Pancreas (tissue), 10 donors: ENCODE measurements around the gene ERAP2. TPM values are rescaled to one million over a fixed set of nuclear protein-coding genes. Genes with fewer than 3 reads are reported as not detected.

Experiments used
- ATAC-seq, 4 donors: fragments of 200-7000 bp; cut with Tn5 transposase; one replicate each; pipeline versions ENCODE4 v1.8.0 to v1.9.1; 2020; ENCODE audit warnings: mild to moderate bottlenecking in 4 of 4, moderate library complexity in 4 of 4
- DNase-seq, 6 donors: peaks; one replicate each; pipeline ENCODE4 v3.0.0-alpha.2; 2020
- FAIRE-seq: peaks from 2 replicates; lab custom pipeline; 2012; peaks lifted over from hg19 to GRCh38; lab: Jason Lieb, UNC
- H3K27ac ChIP-seq, 4 donors: fragments of 200-600 bp; sonication (generic); 1 replicate in 3 of 4; 2 replicates in 1 of 4; pipeline versions ENCODE4 v1.5.0 to v1.8.0; 2020
- H3K27me3 ChIP-seq, 4 donors: fragments of 200-600 bp; one replicate each; pipeline ENCODE4 v1.8.0; 2021
- H3K36me3 ChIP-seq, 3 donors: fragments of 200-600 bp; sonication (generic) in 1 of 3; one replicate each; pipeline versions ENCODE4 v1.5.0 to v1.8.0; 2020 to 2021
- H3K4me1 ChIP-seq, 3 donors: fragments of 200-600 bp; one replicate each; pipeline ENCODE4 v1.8.0; 2021
- H3K4me3 ChIP-seq, 4 donors: fragments of 200-600 bp; sonication (generic) in 2 of 4; one replicate each; pipeline versions ENCODE4 v1.5.0 to v1.8.0; 2020 to 2021
- H3K9me3 ChIP-seq, 4 donors: fragments of 200-600 bp; one replicate each; pipeline ENCODE4 v1.8.0; 2021
- CTCF ChIP-seq, 4 donors: fragments of 200-600 bp; sonication (generic) in 3 of 4; IDR thresholded peaks; one replicate each; pipeline versions ENCODE4 v1.5.0 to v1.8.0; 2021; ENCODE audit warnings: antibody characterized with exemption in 4 of 4
- WGBS, 2 donors: extraction: QIAGEN DNeasy Blood & Tissue Kit; methylation state at CpG; one replicate each; pipeline ENCODE4 v1.1.7; 2013; 5-methylcytosine and 5-hydroxymethylcytosine counted together
- intact Hi-C, 3 donors: fragments of 100-400 bp; cut with DNase I; formaldehyde crosslinking; loops; one replicate each; pipeline versions ENCODE4 v1.11.1 to v1.14.2; 2022
- polyA plus RNA-seq, 2 donors: library from polyadenylated mRNA; stranded (reverse); fragments of 200-250 nt; gene quantifications; one replicate each; pipeline ENCODE4 v1.2.3, GENCODE V29; 2013
- total RNA-seq, 6 donors: library from RNA; stranded (reverse); fragmentation: NEBNext Ultra II Directional in 4 of 6; extraction: Animal tissue kit (Norgen Biotek cat#: 25700) in 4 of 6; gene quantifications; one replicate each; pipeline versions ENCODE4 v1.2.1 to v1.2.4, GENCODE V29; 2021 to 2023
- donor health status: healthy with polysubstance abuse.
- donor health status: DM: no; HTN: no; CAD: no; lungs with moderate emphysema.
- donor health status: DM: no; HTN: no; CAD: no.
- donor health status: control.
- donor health status: control.
- donor health status: Bipolar disorder and iron deficiency.
- donor health status: DM: yes; HTN: yes; CAD: no.
- donor health status: DM: no; HTN: no; CAD: no.
- donor health status: DM: no; HTN: no; CAD: no.
- donor health status: DM: yes; HTN: yes; CAD: no.

ERAP2 gene
- total and polyA plus RNA-seq, 8 donors: 0.22 to 9.3 (median 1.4) TPM

GRCh38 chr5:96901841-96902240 lies 25.5 kb downstream of the ERAP2 start:
- ATAC-seq (no peak), DNase-seq (no peak), FAIRE-seq (no peak)
- Histone ChIP-seq H3K4me1 (no peaks in the 10 kb centered on the region), H3K27me3 (no peaks in the 10 kb centered on the region), H3K36me3 (no peaks in the 10 kb centered on the region), H3K27ac (no peak overlapping the region), H3K9me3 (no peaks in the 10 kb centered on the region), H3K4me3 (no peak overlapping the region)
- TF ChIP-seq CTCF (IDR thresholded peaks at IDR 0.05): no peak
- intact Hi-C loops: no loop called here
- 82 to 90% methylated on average over 1 of the region's 1 CpG for WGBS, 2 donors

GRCh38 chr5:96902876-96903275 lies 26.6 kb downstream of the ERAP2 start:
- TF ChIP-seq CTCF (IDR thresholded peaks at IDR 0.05): no peak
- Histone ChIP-seq H3K36me3 (no peaks in the 10 kb centered on the region), H3K27me3 (no peaks in the 10 kb centered on the region), H3K9me3 (no peaks in the 10 kb centered on the region), H3K4me1 (no peaks in the 10 kb centered on the region), H3K27ac (no peak overlapping the region), H3K4me3 (no peak overlapping the region)
- no peak for DNase-seq
- no peak for ATAC-seq
- FAIRE-seq: no peak
- WGBS, 2 donors: 93 to 95% methylated on average over 3 of the region's 3 CpGs
- intact Hi-C loops: no loop called here

GRCh38 chr5:96903300-96903699 lies 27.0 kb downstream of the ERAP2 start:
- Histone ChIP-seq H3K36me3 (no peaks in the 10 kb centered on the region), H3K27me3 (no peaks in the 10 kb centered on the region), H3K27ac (no peak overlapping the region), H3K4me1 (no peaks in the 10 kb centered on the region), H3K4me3 (no peak overlapping the region), H3K9me3 (no peaks in the 10 kb centered on the region)
- DNase-seq: no peak
- no peak for TF ChIP-seq CTCF (IDR thresholded peaks at IDR 0.05)
- intact Hi-C loops: no loop called here
- ATAC-seq: no peak
- no peak for FAIRE-seq
- 95 to 97% methylated on average over 2 of the region's 2 CpGs for WGBS, 2 donors

- no peaks in the 10 kb centered on the region for H3K9me3 ChIP-seq
- FAIRE-seq (peak; percentile 34), ATAC-seq (no peak), DNase-seq (no peak)
- no peaks in the 10 kb centered on the region for H3K27me3 ChIP-seq
- no peak overlapping the region for H3K27ac ChIP-seq
- peaks cover 0 to under 1% (median 0%) of the 10 kb centered on the region in 3 donors for H3K36me3 ChIP-seq
- TF ChIP-seq CTCF (IDR thresholded peaks at IDR 0.05): no peak
- intact Hi-C loops: no loop called here
- 84 to 86% methylated on average over 3 of the region's 3 CpGs for WGBS, 2 donors
- H3K4me1 ChIP-seq: no peaks in the 10 kb centered on the region
- no peak overlapping the region for H3K4me3 ChIP-seq
Measured at GRCh38 chr5:96904054-96904931, 28.0 kb downstream of the ERAP2 start.

- H3K27ac ChIP-seq: no peak overlapping the region
- no peak for TF ChIP-seq CTCF (IDR thresholded peaks at IDR 0.05)
- no peaks in the 10 kb centered on the region for H3K4me1 ChIP-seq
- DNase-seq (no peak), ATAC-seq (no peak), FAIRE-seq (no peak)
- H3K36me3 ChIP-seq: peaks cover 0 to 3% (median 0%) of the 10 kb centered on the region in 3 donors
- intact Hi-C loops: no loop called here
- no peaks in the 10 kb centered on the region for H3K9me3 ChIP-seq
- H3K27me3 ChIP-seq: no peaks in the 10 kb centered on the region
- H3K4me3 ChIP-seq: no peak overlapping the region
- WGBS, 2 donors: 91 to 98% methylated on average over 3 of the region's 3 CpGs
Measured at GRCh38 chr5:96905864-96906263, 29.6 kb downstream of the ERAP2 start.
